ENCODE results near the gene ABHD16A. TPM values are rescaled to one million over a fixed set of nuclear protein-coding genes. Genes with fewer than 3 reads are reported as not detected.
A peak's percentile ranks its signal among the peaks of the same experiment; 100 is the strongest.

The ABHD16A gene
- total and polyA plus RNA-seq, 10 of the 15 experiments (the other 5 are each of a cell fraction or from before 2014, with no cell fraction given): 7.5 to 43.0 (median 32.9) TPM

GRCh38 chr6:31652925-31653724 is 50.0 kb downstream of the ABHD16A start (continued):
- TF ChIP-seq STAT1 (conservative IDR thresholded peaks at IDR 0.05): no peak; the same call in 1 of the 2 replicates
- no peak for TF ChIP-seq STAT3 (IDR thresholded peaks at IDR 0.05; ENCODE audit: low read depth, low read length)
- no peak for TF ChIP-seq IRF5 (IDR thresholded peaks at IDR 0.05; ENCODE audit: borderline replicate concordance)
- TF ChIP-seq TCF3 (IDR thresholded peaks at IDR 0.05; ENCODE audit: borderline replicate concordance, insufficient read depth, low read depth, low read length): no peak; the same call in 1 of the 2 replicates
- peak; percentile 86 for TF ChIP-seq BHLHE40 (IDR thresholded peaks at IDR 0.05; ENCODE audit: borderline replicate concordance in 1 of 2, low read depth in 2 of 2, low read length in 1 of 2)
- no peak for TF ChIP-seq EP300 (IDR thresholded peaks at IDR 0.05; ENCODE audit: borderline replicate concordance in 1 of 2, control insufficient read depth in 1 of 2, low read depth in 2 of 2, low read length in 2 of 2)
- peak in 1 of 3 experiments; percentile 29; a peak in 2 of 6 replicates for TF ChIP-seq CTCF (IDR thresholded peaks at IDR 0.05 in 2 of 3, conservative IDR thresholded peaks at IDR 0.05 in 1 of 3; ENCODE audit: control insufficient read depth in 2 of 3, extremely low read depth in 1 of 3, insufficient read depth in 1 of 3, low read depth in 3 of 3, low read length in 3 of 3)
- peak; percentile 7; the same call in 1 of the 2 replicates for TF ChIP-seq YY1 (IDR thresholded peaks at IDR 0.05; ENCODE audit: low read depth, low read length)
- no peak for TF ChIP-seq ZNF592 (IDR thresholded peaks at IDR 0.05)
- TF ChIP-seq HDAC2 (IDR thresholded peaks at IDR 0.05): no peak
- peak; percentile 68 for TF ChIP-seq E2F8 (IDR thresholded peaks at IDR 0.05; ENCODE audit: low read depth, partially characterized antibody)
- TF ChIP-seq SRF (IDR thresholded peaks at IDR 0.05; ENCODE audit: low read depth in 2 of 2, low read length in 2 of 2): no peak
- peak; percentile 49; the same call in 1 of the 2 replicates for TF ChIP-seq ZBED1 (IDR thresholded peaks at IDR 0.05; ENCODE audit: borderline replicate concordance)
- peak; percentile 0 for TF ChIP-seq SIX5 (IDR thresholded peaks at IDR 0.05; ENCODE audit: low read depth, low read length, severe bottlenecking)
- peak; percentile 52; the same call in 1 of the 2 replicates for TF ChIP-seq FOXM1 (IDR thresholded peaks at IDR 0.05; ENCODE audit: low read depth, low read length)
- peak; percentile 39; the same call in 1 of the 2 replicates for TF ChIP-seq TCF7 (IDR thresholded peaks at IDR 0.05; ENCODE audit: borderline replicate concordance)
- no peak for TF ChIP-seq ESRRA (IDR thresholded peaks at IDR 0.05; ENCODE audit: low read length)
- no peak for TF ChIP-seq POU2F2 (IDR thresholded peaks at IDR 0.05; ENCODE audit: borderline replicate concordance, low read depth, low read length)
